Keratinocyte (primary cell): ENCODE measurements around the gene KCNC2. TPM values are rescaled to one million over a fixed set of nuclear protein-coding genes. Genes with fewer than 3 reads are reported as not detected.

Source experiments
- DNase-seq: peaks from one replicate; pipeline ENCODE4 v3.0.0-alpha.2; 2011; ENCODE audit warnings: low read depth, missing footprints, low spot score
- FAIRE-seq: peaks from 2 replicates; lab custom pipeline; 2011; peaks lifted over from hg19 to GRCh38; lab: Jason Lieb, UNC
- H2AFZ ChIP-seq: 2 replicates; pipeline ENCODE4 v1.6.0; 2012; ENCODE audit warnings: low read length, control low read depth, inconsistent platforms; ENCODE audit not compliant: control insufficient read depth
- H3K27ac ChIP-seq: 2 replicates; pipeline ENCODE4 v1.5.1; 2011; ENCODE audit warnings: low read length; ENCODE audit not compliant: control insufficient read depth, insufficient read depth
- H3K27me3 ChIP-seq: 3 replicates; pipeline ENCODE4 v1.6.0; 2011; ENCODE audit warnings: low read length; ENCODE audit not compliant: control insufficient read depth, insufficient read depth; ENCODE audit errors: extremely low read depth
- H3K36me3 ChIP-seq, 2 experiments: 2 replicates in 1 of 2; 3 replicates in 1 of 2; pipeline ENCODE4 v1.5.1; 2011; ENCODE audit warnings: low read length in 2 of 2, mild to moderate bottlenecking in 1 of 2; ENCODE audit not compliant: control insufficient read depth in 2 of 2, insufficient read depth in 2 of 2; ENCODE audit errors: extremely low read depth in 1 of 2
- H3K4me1 ChIP-seq: 3 replicates; pipeline ENCODE4 v1.5.1; 2011; ENCODE audit warnings: low read length; ENCODE audit not compliant: control insufficient read depth, insufficient read depth; ENCODE audit errors: extremely low read depth
- H3K4me2 ChIP-seq: 3 replicates; pipeline ENCODE4 v1.6.0; 2011; ENCODE audit warnings: low read depth, low read length; ENCODE audit not compliant: control insufficient read depth, insufficient read depth; ENCODE audit errors: extremely low read depth
- H3K4me3 ChIP-seq, 3 experiments: fragments of 200-600 bp in 1 of 3; sonication (generic) in 1 of 3; 2 replicates in 2 of 3; 3 replicates in 1 of 3; pipeline ENCODE4 v1.5.1; 2011 to 2016; ENCODE audit warnings: low read length in 3 of 3, mild to moderate bottlenecking in 3 of 3, control low read depth in 2 of 3, inconsistent platforms in 1 of 3, low read depth in 1 of 3, mixed read lengths in 1 of 3, mixed run types in 1 of 3, moderate library complexity in 1 of 3; ENCODE audit not compliant: control insufficient read depth in 2 of 3, insufficient read depth in 2 of 3; ENCODE audit errors: extremely low read depth in 1 of 3
- H3K79me2 ChIP-seq: 2 replicates; pipeline ENCODE4 v1.6.0; 2012; ENCODE audit warnings: low read length; ENCODE audit not compliant: control insufficient read depth, insufficient read depth
- H3K9ac ChIP-seq: 3 replicates; pipeline ENCODE4 v1.6.0; 2011; ENCODE audit warnings: low read length; ENCODE audit not compliant: control insufficient read depth, insufficient read depth; ENCODE audit errors: extremely low read depth
- H3K9me1 ChIP-seq: 3 replicates; pipeline ENCODE4 v1.6.0; 2011; ENCODE audit warnings: low read length; ENCODE audit not compliant: control insufficient read depth, insufficient read depth; ENCODE audit errors: extremely low read depth
- H3K9me3 ChIP-seq: 2 replicates; pipeline ENCODE4 v1.5.1; 2012; ENCODE audit warnings: low read depth, low read length; ENCODE audit not compliant: control insufficient read depth
- H4K20me1 ChIP-seq: 3 replicates; pipeline ENCODE4 v1.6.0; 2011; ENCODE audit warnings: low read length; ENCODE audit not compliant: control insufficient read depth, insufficient read depth; ENCODE audit errors: extremely low read depth
- CTCF ChIP-seq, 3 experiments: IDR thresholded peaks in 1 of 3; conservative IDR thresholded peaks in 1 of 3; optimal IDR thresholded peaks in 1 of 3; 2 replicates in 2 of 3; 3 replicates in 1 of 3; pipeline versions ENCODE3 to v1.5.1; 2011; ENCODE audit warnings: low read length in 3 of 3, mild to moderate bottlenecking in 3 of 3, moderate library complexity in 2 of 3, control low read depth in 1 of 3, inconsistent platforms in 1 of 3; ENCODE audit not compliant: insufficient read depth in 2 of 3; ENCODE audit errors: extremely low read depth in 1 of 3
- EZH2 ChIP-seq: IDR thresholded peaks from one replicate; pipeline ENCODE4 v1.6.1; 2012; ENCODE audit warnings: inconsistent platforms, mild to moderate bottlenecking, low read length, moderate library complexity
- dilution Hi-C: fragments of 300-500 bp; cut with MboI; formaldehyde crosslinking; loops from one replicate; pipeline ENCODE4 v1.7.0; 2020; ENCODE audit warnings: low sequenced_read_pairs; ENCODE audit not compliant: extremely low pct_ligation_motif_present
- polyA plus RNA-seq, 5 experiments: library from polyadenylated mRNA; depleted of rRNA in 3 of 5; stranded (reverse) in 3 of 5; stranded (forward) in 1 of 5; unstranded in 1 of 5; fragments of >200 nt; gene quantifications; 1 replicate in 1 of 5; 2 replicates in 3 of 5; 3 replicates in 1 of 5; pipeline versions ENCODE4 v1.2.1 to v1.2.3, GENCODE V29; 2011 to 2012; ENCODE audit warnings: missing spikeins in 2 of 5, low read depth in 1 of 5, low replicate concordance in 1 of 5

KCNC2 gene
- polyA plus RNA-seq, 1 donor (not counting 4 experiments of a cell fraction or from before 2014, with no cell fraction given): not detected

GRCh38 chr12:75196408-75196807, 13.2 kb downstream of the KCNC2 start:
- dilution Hi-C loops: no loop called here
- Histone ChIP-seq H3K36me3 (no peaks in the 10 kb centered on the region), H3K4me2 (no peak overlapping the region), H2AFZ (no peak overlapping the region), H3K4me3 (no peak overlapping the region), H3K27ac (no peak overlapping the region), H3K79me2 (no peaks in the 10 kb centered on the region), H4K20me1 (no peaks in the 10 kb centered on the region), H3K9me3 (no peaks in the 10 kb centered on the region), H3K9ac (no peak overlapping the region), H3K4me1 (peaks cover 10% of the 10 kb centered on the region), H3K27me3 (no peaks in the 10 kb centered on the region), H3K9me1 (no peaks in the 10 kb centered on the region)
- FAIRE-seq (no peak), DNase-seq (no peak)
- TF ChIP-seq CTCF (optimal IDR thresholded peaks at IDR 0.05 in 1 of 3, IDR thresholded peaks at IDR 0.05 in 1 of 3, conservative IDR thresholded peaks at IDR 0.05 in 1 of 3; ENCODE audit: extremely low read depth in 1 of 3, insufficient read depth in 2 of 3, low read length in 3 of 3) (no peak), EZH2 (no peak)

GRCh38 chr12:75194250-75194649, 15.4 kb downstream of the KCNC2 start:
- no peak overlapping the region for H3K4me3 ChIP-seq
- no peak for DNase-seq
- H3K27me3 ChIP-seq: no peaks in the 10 kb centered on the region
- H3K9me1 ChIP-seq: no peaks in the 10 kb centered on the region
- peaks cover 10% of the 10 kb centered on the region for H3K4me1 ChIP-seq
- no peaks in the 10 kb centered on the region for H3K9me3 ChIP-seq
- H4K20me1 ChIP-seq: no peaks in the 10 kb centered on the region
- FAIRE-seq: no peak
- H3K9ac ChIP-seq: no peak overlapping the region
- TF ChIP-seq EZH2 (no peak), CTCF (optimal IDR thresholded peaks at IDR 0.05 in 1 of 3, IDR thresholded peaks at IDR 0.05 in 1 of 3, conservative IDR thresholded peaks at IDR 0.05 in 1 of 3; ENCODE audit: extremely low read depth in 1 of 3, insufficient read depth in 2 of 3, low read length in 3 of 3) (no peak)
- no peak overlapping the region for H3K4me2 ChIP-seq
- H3K27ac ChIP-seq: no peak overlapping the region
- H2AFZ ChIP-seq: no peak overlapping the region
- dilution Hi-C loops: no loop called here
- no peaks in the 10 kb centered on the region for H3K36me3 ChIP-seq
- no peaks in the 10 kb centered on the region for H3K79me2 ChIP-seq
